ENCODE measurements around the gene TMEM238. TPM values are rescaled to one million over a fixed set of nuclear protein-coding genes. Genes with fewer than 3 reads are reported as not detected.
A peak's percentile ranks its signal among the peaks of the same experiment; 100 is the strongest.

TMEM238 gene
- total and polyA plus RNA-seq, 9 of the 15 experiments (the other 6 are each of a cell fraction or from before 2014, with no cell fraction given): 0.18 to 5.1 (median 1.3) TPM; not detected in 4

GRCh38 chr19:55384920-55385723 is 1.0 kb upstream of the TMEM238 start (continued):
- TF ChIP-seq, protein P1, sequence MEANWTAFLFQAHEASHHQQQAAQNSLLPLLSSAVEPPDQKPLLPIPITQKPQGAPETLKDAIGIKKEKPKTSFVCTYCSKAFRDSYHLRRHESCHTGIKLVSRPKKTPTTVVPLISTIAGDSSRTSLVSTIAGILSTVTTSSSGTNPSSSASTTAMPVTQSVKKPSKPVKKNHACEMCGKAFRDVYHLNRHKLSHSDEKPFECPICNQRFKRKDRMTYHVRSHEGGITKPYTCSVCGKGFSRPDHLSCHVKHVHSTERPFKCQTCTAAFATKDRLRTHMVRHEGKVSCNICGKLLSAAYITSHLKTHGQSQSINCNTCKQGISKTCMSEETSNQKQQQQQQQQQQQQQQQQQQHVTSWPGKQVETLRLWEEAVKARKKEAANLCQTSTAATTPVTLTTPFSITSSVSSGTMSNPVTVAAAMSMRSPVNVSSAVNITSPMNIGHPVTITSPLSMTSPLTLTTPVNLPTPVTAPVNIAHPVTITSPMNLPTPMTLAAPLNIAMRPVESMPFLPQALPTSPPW (CRISPR knock-in tag; IDR thresholded peaks at IDR 0.05): peak; percentile 43; the same call in 1 of the 2 replicates
- TF ChIP-seq JUND (IDR thresholded peaks at IDR 0.05; ENCODE audit: borderline replicate concordance, low read depth, low read length) (no peak), JUND (tag; IDR thresholded peaks at IDR 0.05; ENCODE audit: borderline replicate concordance, low read depth, low read length) (0 out of 3 replicates have a peak, but pooled peaks have one; percentile 8), CSDE1 (IDR thresholded peaks at IDR 0.05) (no peak), SMAD1 (IDR thresholded peaks at IDR 0.05; ENCODE audit: low read depth, low read length, partially characterized antibody) (no peak), TFE3 (CRISPR knock-in tag; IDR thresholded peaks at IDR 0.05) (no peak), CTBP1 (IDR thresholded peaks at IDR 0.05; ENCODE audit: borderline replicate concordance) (peak; percentile 43; the same call in 1 of the 2 replicates), SREBF1 (IDR thresholded peaks at IDR 0.05; ENCODE audit: borderline replicate concordance, low read depth, low read length) (no peak), CEBPG (CRISPR knock-in tag; IDR thresholded peaks at IDR 0.05) (no peak), CEBPG (tag; conservative IDR thresholded peaks at IDR 0.05 in 1 of 2, IDR thresholded peaks at IDR 0.05 in 1 of 2) (no peak), SMAD2 (IDR thresholded peaks at IDR 0.05; ENCODE audit: low read depth, low read length) (no peak), MAFK (IDR thresholded peaks at IDR 0.05; ENCODE audit: low read length) (0 out of 2 replicates have a peak, but pooled peaks have one; percentile 12)
- TF ChIP-seq, protein P2, sequence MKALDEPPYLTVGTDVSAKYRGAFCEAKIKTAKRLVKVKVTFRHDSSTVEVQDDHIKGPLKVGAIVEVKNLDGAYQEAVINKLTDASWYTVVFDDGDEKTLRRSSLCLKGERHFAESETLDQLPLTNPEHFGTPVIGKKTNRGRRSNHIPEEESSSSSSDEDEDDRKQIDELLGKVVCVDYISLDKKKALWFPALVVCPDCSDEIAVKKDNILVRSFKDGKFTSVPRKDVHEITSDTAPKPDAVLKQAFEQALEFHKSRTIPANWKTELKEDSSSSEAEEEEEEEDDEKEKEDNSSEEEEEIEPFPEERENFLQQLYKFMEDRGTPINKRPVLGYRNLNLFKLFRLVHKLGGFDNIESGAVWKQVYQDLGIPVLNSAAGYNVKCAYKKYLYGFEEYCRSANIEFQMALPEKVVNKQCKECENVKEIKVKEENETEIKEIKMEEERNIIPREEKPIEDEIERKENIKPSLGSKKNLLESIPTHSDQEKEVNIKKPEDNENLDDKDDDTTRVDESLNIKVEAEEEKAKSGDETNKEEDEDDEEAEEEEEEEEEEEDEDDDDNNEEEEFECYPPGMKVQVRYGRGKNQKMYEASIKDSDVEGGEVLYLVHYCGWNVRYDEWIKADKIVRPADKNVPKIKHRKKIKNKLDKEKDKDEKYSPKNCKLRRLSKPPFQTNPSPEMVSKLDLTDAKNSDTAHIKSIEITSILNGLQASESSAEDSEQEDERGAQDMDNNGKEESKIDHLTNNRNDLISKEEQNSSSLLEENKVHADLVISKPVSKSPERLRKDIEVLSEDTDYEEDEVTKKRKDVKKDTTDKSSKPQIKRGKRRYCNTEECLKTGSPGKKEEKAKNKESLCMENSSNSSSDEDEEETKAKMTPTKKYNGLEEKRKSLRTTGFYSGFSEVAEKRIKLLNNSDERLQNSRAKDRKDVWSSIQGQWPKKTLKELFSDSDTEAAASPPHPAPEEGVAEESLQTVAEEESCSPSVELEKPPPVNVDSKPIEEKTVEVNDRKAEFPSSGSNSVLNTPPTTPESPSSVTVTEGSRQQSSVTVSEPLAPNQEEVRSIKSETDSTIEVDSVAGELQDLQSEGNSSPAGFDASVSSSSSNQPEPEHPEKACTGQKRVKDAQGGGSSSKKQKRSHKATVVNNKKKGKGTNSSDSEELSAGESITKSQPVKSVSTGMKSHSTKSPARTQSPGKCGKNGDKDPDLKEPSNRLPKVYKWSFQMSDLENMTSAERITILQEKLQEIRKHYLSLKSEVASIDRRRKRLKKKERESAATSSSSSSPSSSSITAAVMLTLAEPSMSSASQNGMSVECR (CRISPR knock-in tag; IDR thresholded peaks at IDR 0.05): peak; percentile 38; the same call in 1 of the 2 replicates
- TF ChIP-seq, protein P3, sequence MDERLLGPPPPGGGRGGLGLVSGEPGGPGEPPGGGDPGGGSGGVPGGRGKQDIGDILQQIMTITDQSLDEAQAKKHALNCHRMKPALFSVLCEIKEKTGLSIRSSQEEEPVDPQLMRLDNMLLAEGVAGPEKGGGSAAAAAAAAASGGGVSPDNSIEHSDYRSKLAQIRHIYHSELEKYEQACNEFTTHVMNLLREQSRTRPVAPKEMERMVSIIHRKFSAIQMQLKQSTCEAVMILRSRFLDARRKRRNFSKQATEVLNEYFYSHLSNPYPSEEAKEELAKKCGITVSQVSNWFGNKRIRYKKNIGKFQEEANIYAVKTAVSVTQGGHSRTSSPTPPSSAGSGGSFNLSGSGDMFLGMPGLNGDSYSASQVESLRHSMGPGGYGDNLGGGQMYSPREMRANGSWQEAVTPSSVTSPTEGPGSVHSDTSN (CRISPR knock-in tag; IDR thresholded peaks at IDR 0.05; ENCODE audit: low read depth): no peak
- TF ChIP-seq, protein P3 (tag; conservative IDR thresholded peaks at IDR 0.05; ENCODE audit: low read depth): no peak

All from K562 (cell line).